Measurements from ENCODE around the gene HEYL.

Gene HEYL

DNA sequence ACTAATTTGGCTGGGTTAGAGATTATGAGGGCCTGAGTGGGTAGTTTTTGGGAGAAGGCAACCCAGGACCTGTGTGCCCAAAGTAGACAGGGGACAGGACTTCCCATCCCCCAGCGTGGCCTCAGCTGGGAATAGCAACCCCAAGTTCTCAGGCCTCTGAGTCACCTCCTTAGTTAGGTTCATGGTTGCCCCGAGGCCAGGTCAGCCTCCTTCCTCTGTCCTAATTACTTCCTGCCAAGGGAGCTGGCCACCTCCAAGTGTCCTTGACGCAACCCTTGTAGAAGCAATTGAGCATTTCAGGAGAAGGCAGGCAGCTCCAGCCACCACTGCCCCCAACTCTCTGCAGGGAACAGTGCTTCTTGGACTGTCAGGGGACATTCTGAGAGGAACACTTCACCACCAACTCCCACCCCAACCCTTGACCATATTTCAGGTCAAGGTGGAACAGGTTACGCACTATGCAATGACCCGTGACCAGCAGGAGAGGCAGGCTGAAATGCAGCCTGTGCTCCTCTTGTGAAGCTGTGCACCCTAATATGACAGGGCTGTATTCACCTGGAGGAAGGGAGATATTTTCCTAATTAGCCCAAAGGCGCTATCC is 37.6 kb upstream of the HEYL start:
- H3K4me3 ChIP-seq (ENCODE audit: low read length) = no peak overlapping the region
- no peak overlapping the region for H3K9ac ChIP-seq (ENCODE audit: low read length)
- H3K4me2 ChIP-seq (ENCODE audit: low read length) = no peak overlapping the region
- H3K9me3 ChIP-seq (ENCODE audit: insufficient read depth, low read length) = no peaks in the 10 kb centered on the region
- no peak overlapping the region for H3K27ac ChIP-seq (ENCODE audit: low read length)
- no peaks in the 10 kb centered on the region for H3K4me1 ChIP-seq (ENCODE audit: low read length)
- H3K79me2 ChIP-seq (ENCODE audit: low read length) = no peaks in the 10 kb centered on the region
- no peaks in the 10 kb centered on the region; the same call in 1 of the 2 replicates for H3K27me3 ChIP-seq (ENCODE audit: low read depth, low read length)
- no peak for TF ChIP-seq EZH2phosphoT487 (IDR thresholded peaks at IDR 0.05; ENCODE audit: low read depth)
- TF ChIP-seq, protein P1, sequence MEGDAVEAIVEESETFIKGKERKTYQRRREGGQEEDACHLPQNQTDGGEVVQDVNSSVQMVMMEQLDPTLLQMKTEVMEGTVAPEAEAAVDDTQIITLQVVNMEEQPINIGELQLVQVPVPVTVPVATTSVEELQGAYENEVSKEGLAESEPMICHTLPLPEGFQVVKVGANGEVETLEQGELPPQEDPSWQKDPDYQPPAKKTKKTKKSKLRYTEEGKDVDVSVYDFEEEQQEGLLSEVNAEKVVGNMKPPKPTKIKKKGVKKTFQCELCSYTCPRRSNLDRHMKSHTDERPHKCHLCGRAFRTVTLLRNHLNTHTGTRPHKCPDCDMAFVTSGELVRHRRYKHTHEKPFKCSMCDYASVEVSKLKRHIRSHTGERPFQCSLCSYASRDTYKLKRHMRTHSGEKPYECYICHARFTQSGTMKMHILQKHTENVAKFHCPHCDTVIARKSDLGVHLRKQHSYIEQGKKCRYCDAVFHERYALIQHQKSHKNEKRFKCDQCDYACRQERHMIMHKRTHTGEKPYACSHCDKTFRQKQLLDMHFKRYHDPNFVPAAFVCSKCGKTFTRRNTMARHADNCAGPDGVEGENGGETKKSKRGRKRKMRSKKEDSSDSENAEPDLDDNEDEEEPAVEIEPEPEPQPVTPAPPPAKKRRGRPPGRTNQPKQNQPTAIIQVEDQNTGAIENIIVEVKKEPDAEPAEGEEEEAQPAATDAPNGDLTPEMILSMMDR (IDR thresholded peaks at IDR 0.05; ENCODE audit: low read depth, low read length) = no peak
- H4K20me1 ChIP-seq (ENCODE audit: insufficient read depth, low read length) = no peaks in the 10 kb centered on the region
- no peaks in the 10 kb centered on the region for H3K36me3 ChIP-seq (replicated peaks; ENCODE audit: low read depth, low read length)
- H2AFZ ChIP-seq (ENCODE audit: low read depth, low read length) = no peak overlapping the region

DNA sequence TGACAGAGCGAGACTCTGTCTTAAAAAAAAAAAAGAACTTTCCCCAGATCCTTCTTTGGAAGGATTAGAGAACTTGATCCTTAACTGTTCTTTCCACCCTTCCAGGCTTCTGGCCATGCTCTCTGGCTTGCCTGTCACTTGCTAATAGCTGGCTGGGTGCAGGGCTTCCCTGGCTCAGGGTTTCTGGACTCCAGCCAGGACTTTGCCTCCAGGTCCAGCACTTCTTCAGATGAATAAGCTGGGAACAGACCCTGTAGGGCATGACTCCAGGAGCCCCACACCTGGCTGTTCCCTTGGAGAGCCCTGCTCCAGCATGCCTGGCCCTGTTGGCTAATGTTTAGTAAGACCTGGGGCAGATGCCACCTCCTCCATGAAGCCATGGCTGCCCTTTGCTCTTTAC is 35.8 kb upstream of the HEYL start:
- Histone ChIP-seq H3K4me3 (ENCODE audit: low read length) (no peak overlapping the region), H3K79me2 (ENCODE audit: low read length) (no peaks in the 10 kb centered on the region), H3K9ac (ENCODE audit: low read length) (no peak overlapping the region), H3K4me2 (ENCODE audit: low read length) (no peak overlapping the region), H3K27me3 (ENCODE audit: low read depth, low read length) (no peaks in the 10 kb centered on the region), H3K27ac (ENCODE audit: low read length) (no peak overlapping the region), H4K20me1 (ENCODE audit: insufficient read depth, low read length) (no peaks in the 10 kb centered on the region), H3K4me1 (ENCODE audit: low read length) (peaks cover 8% of the 10 kb centered on the region), H2AFZ (ENCODE audit: low read depth, low read length) (no peak overlapping the region), H3K36me3 (replicated peaks; ENCODE audit: low read depth, low read length) (no peaks in the 10 kb centered on the region), H3K9me3 (ENCODE audit: insufficient read depth, low read length) (no peaks in the 10 kb centered on the region)
- TF ChIP-seq EZH2phosphoT487 (IDR thresholded peaks at IDR 0.05; ENCODE audit: low read depth) = no peak
- TF ChIP-seq, protein P1 (IDR thresholded peaks at IDR 0.05; ENCODE audit: low read depth, low read length) = no peak

DNA sequence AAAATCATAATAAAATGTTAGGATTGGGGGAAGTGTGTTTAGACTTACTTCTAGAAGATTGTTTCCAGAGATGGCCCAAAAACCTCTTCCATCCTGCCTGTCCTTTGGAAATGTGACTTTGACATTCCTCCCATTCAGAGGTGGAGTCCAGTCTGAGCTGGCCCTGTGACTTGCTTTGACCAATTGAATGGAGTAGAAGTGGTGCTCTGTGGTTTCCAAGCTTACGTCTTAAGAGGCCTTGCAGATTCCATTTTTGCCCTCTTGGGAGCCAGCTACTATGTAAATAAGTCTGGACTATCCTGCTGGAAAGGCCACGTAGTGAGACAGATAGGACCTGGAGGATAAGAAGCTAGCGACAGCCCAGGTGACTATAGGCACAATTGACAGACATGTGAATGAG is 33.8 kb upstream of the HEYL start:
- no peak overlapping the region for H3K9ac ChIP-seq (ENCODE audit: low read length)
- peaks cover 10% of the 10 kb centered on the region for H3K4me1 ChIP-seq (ENCODE audit: low read length)
- H3K27ac ChIP-seq (ENCODE audit: low read length) = no peak overlapping the region
- no peak overlapping the region for H3K4me3 ChIP-seq (ENCODE audit: low read length)
- no peaks in the 10 kb centered on the region for H4K20me1 ChIP-seq (ENCODE audit: insufficient read depth, low read length)
- H3K27me3 ChIP-seq (ENCODE audit: low read depth, low read length) = no peaks in the 10 kb centered on the region
- no peaks in the 10 kb centered on the region for H3K36me3 ChIP-seq (replicated peaks; ENCODE audit: low read depth, low read length)
- no peaks in the 10 kb centered on the region for H3K79me2 ChIP-seq (ENCODE audit: low read length)
- H2AFZ ChIP-seq (ENCODE audit: low read depth, low read length) = no peak overlapping the region
- no peak for TF ChIP-seq EZH2phosphoT487 (IDR thresholded peaks at IDR 0.05; ENCODE audit: low read depth)
- TF ChIP-seq, protein P1 (IDR thresholded peaks at IDR 0.05; ENCODE audit: low read depth, low read length) = no peak
- H3K9me3 ChIP-seq (ENCODE audit: insufficient read depth, low read length) = no peaks in the 10 kb centered on the region
- no peak overlapping the region for H3K4me2 ChIP-seq (ENCODE audit: low read length)

DNA sequence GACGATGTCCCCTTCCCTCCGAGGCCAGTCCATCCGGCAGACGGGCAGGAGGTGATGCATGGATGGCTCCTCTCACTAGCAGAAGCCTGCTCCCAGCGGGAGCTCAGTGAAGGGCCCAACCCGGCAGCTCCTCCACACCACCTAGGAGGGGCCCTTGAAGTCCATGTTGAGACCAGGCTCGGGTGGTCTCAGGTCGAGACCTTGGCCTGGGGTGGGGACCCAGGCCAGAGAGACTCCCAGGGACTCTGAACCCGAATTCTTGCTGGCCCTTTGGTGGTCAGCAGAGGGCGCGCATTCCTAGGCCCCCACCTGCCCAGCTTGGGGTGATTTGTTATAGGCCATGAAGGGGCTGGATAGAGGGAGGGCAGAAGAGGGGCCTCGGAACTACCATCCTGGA is 33.1 kb upstream of the HEYL start:
- H3K9ac ChIP-seq (ENCODE audit: low read length) = peak overlapping the region; percentile 78
- H3K27me3 ChIP-seq (ENCODE audit: low read depth, low read length) = no peaks in the 10 kb centered on the region

More for the DNA sequence above, 33.1 kb upstream of the HEYL start:
- no peaks in the 10 kb centered on the region for H4K20me1 ChIP-seq (ENCODE audit: insufficient read depth, low read length)
- TF ChIP-seq, protein P1 (IDR thresholded peaks at IDR 0.05; ENCODE audit: low read depth, low read length) = peak; percentile 69
- TF ChIP-seq EZH2phosphoT487 (IDR thresholded peaks at IDR 0.05; ENCODE audit: low read depth) = no peak
- H3K4me2 ChIP-seq (ENCODE audit: low read length) = peak overlapping the region; percentile 95
- H2AFZ ChIP-seq (ENCODE audit: low read depth, low read length) = peak overlapping the region; percentile 64
- no peaks in the 10 kb centered on the region for H3K36me3 ChIP-seq (replicated peaks; ENCODE audit: low read depth, low read length)
- no peak overlapping the region for H3K27ac ChIP-seq (ENCODE audit: low read length)
- H3K9me3 ChIP-seq (ENCODE audit: insufficient read depth, low read length) = no peaks in the 10 kb centered on the region
- H3K4me1 ChIP-seq (ENCODE audit: low read length) = peaks cover 17% of the 10 kb centered on the region
- H3K79me2 ChIP-seq (ENCODE audit: low read length) = no peaks in the 10 kb centered on the region
- peak overlapping the region; percentile 96 for H3K4me3 ChIP-seq (ENCODE audit: low read length)
